SK-N-SH treated with all-trans-retinoic acid at 6 μM for 48 hours (cell line): ENCODE results near the gene NPIPB2.

Experiments
- ZFP3 ChIP-seq: fragments of 250-450 bp; sonication (Bioruptor Pico); IDR thresholded peaks from 2 replicates; pipeline ENCODE4 v1.5.0; 2020; ENCODE audit warnings: mild to moderate bottlenecking, moderate library complexity
- ZNF70 ChIP-seq: fragments of 450-650 bp; formaldehyde crosslinking; IDR thresholded peaks from 2 replicates; pipeline ENCODE4 v1.5.0; 2020; ENCODE audit warnings: mild to moderate bottlenecking, moderate library complexity

DNA sequence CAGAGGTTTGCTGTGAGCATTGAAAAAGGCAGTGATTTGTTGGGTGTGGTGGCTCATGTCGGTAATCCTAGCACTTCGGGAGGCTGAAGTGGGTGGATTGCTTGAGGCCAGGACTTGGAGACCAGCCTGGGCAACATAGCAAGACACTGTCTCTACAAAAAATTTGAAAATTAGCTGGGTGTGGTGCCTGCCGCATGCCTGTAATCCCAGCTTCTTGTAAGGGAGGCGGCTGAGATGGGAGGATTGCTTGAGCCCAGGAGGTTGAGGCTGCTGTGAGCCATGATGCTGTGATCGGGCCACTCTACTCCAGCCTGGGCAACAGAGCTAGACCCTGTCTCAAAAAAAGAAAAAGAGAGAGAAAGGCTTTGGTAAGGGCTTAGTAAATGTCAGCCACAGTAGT lies 7.0 kb upstream of the NPIPB2 start:
- TF ChIP-seq ZNF70 (no peak), ZFP3 (no peak)
